ENCODE measurements around the gene MAPK4.

The MAPK4 gene

GRCh38 chr18:50666536-50666935 is 106.6 kb downstream of the MAPK4 start:
- Histone ChIP-seq H3K79me2 (ENCODE audit: insufficient read depth, low read length) (no peaks in the 10 kb centered on the region), H2AFZ (ENCODE audit: low read length) (no peak overlapping the region), H3K4me2 (ENCODE audit: low read depth, low read length, poor library complexity, severe bottlenecking) (no peak overlapping the region), H3K9ac (ENCODE audit: low read depth, low read length, poor library complexity, severe bottlenecking) (no peak overlapping the region), H3K4me1 (ENCODE audit: insufficient read depth, low read length, poor library complexity, severe bottlenecking) (no peaks in the 10 kb centered on the region), H3K4me3 (ENCODE audit: low read length, poor library complexity, severe bottlenecking) (no peak overlapping the region), H4K20me1 (ENCODE audit: insufficient read depth, low read length, poor library complexity, severe bottlenecking) (no peaks in the 10 kb centered on the region), H3K36me3 (ENCODE audit: insufficient read depth, low read length) (no peaks in the 10 kb centered on the region), H3K9me2 (replicated peaks; ENCODE audit: low read depth, low read length) (no peaks in the 10 kb centered on the region), H3K27me3 (ENCODE audit: insufficient read depth, low read length, poor library complexity, severe bottlenecking) (no peaks in the 10 kb centered on the region), H3F3A (ENCODE audit: low read depth) (no peaks in the 10 kb centered on the region), H3K9me3 (ENCODE audit: insufficient read depth, low read depth, low read length) (peaks cover 9% of the 10 kb centered on the region; the same call in 1 of the 2 replicates)
- no peak for TF ChIP-seq CTCF (conservative IDR thresholded peaks at IDR 0.05; ENCODE audit: low read length)
- no peak for TF ChIP-seq EZH2phosphoT487 (IDR thresholded peaks at IDR 0.05; ENCODE audit: borderline replicate concordance)

GRCh38 chr18:50671376-50671775 is 111.5 kb downstream of the MAPK4 start:
- no peak for TF ChIP-seq CTCF (conservative IDR thresholded peaks at IDR 0.05; ENCODE audit: low read length)
- TF ChIP-seq EZH2phosphoT487 (IDR thresholded peaks at IDR 0.05; ENCODE audit: borderline replicate concordance), result no peak
- peaks cover 4% of the 10 kb centered on the region; the same call in 1 of the 2 replicates for H3K9me3 ChIP-seq (ENCODE audit: insufficient read depth, low read depth, low read length)
- no peaks in the 10 kb centered on the region for H3K27me3 ChIP-seq (ENCODE audit: insufficient read depth, low read length, poor library complexity, severe bottlenecking)
- H2AFZ ChIP-seq (ENCODE audit: low read length), result no peak overlapping the region
- H3F3A ChIP-seq (ENCODE audit: low read depth), result no peaks in the 10 kb centered on the region
- no peak overlapping the region for H3K4me2 ChIP-seq (ENCODE audit: low read depth, low read length, poor library complexity, severe bottlenecking)
- no peaks in the 10 kb centered on the region for H3K36me3 ChIP-seq (ENCODE audit: insufficient read depth, low read length)
- no peaks in the 10 kb centered on the region for H3K4me1 ChIP-seq (ENCODE audit: insufficient read depth, low read length, poor library complexity, severe bottlenecking)
- H3K9me2 ChIP-seq (replicated peaks; ENCODE audit: low read depth, low read length), result no peaks in the 10 kb centered on the region
- H3K4me3 ChIP-seq (ENCODE audit: low read length, poor library complexity, severe bottlenecking), result no peak overlapping the region
- no peak overlapping the region for H3K9ac ChIP-seq (ENCODE audit: low read depth, low read length, poor library complexity, severe bottlenecking)
- no peaks in the 10 kb centered on the region for H3K79me2 ChIP-seq (ENCODE audit: insufficient read depth, low read length)
- H4K20me1 ChIP-seq (ENCODE audit: insufficient read depth, low read length, poor library complexity, severe bottlenecking), result no peaks in the 10 kb centered on the region

GRCh38 chr18:50674307-50674980 is 114.6 kb downstream of the MAPK4 start:
- Histone ChIP-seq H3K79me2 (ENCODE audit: insufficient read depth, low read length) (no peaks in the 10 kb centered on the region), H3K9me3 (ENCODE audit: insufficient read depth, low read depth, low read length) (no peaks in the 10 kb centered on the region; the same call in 1 of the 2 replicates), H3K27me3 (ENCODE audit: insufficient read depth, low read length, poor library complexity, severe bottlenecking) (no peaks in the 10 kb centered on the region), H2AFZ (ENCODE audit: low read length) (no peak overlapping the region), H3F3A (ENCODE audit: low read depth) (no peaks in the 10 kb centered on the region), H3K4me2 (ENCODE audit: low read depth, low read length, poor library complexity, severe bottlenecking) (no peak overlapping the region), H4K20me1 (ENCODE audit: insufficient read depth, low read length, poor library complexity, severe bottlenecking) (no peaks in the 10 kb centered on the region), H3K4me3 (ENCODE audit: low read length, poor library complexity, severe bottlenecking) (no peak overlapping the region), H3K36me3 (ENCODE audit: insufficient read depth, low read length) (no peaks in the 10 kb centered on the region), H3K9me2 (replicated peaks; ENCODE audit: low read depth, low read length) (no peaks in the 10 kb centered on the region), H3K4me1 (ENCODE audit: insufficient read depth, low read length, poor library complexity, severe bottlenecking) (no peaks in the 10 kb centered on the region), H3K9ac (ENCODE audit: low read depth, low read length, poor library complexity, severe bottlenecking) (no peak overlapping the region)
- no peak for TF ChIP-seq CTCF (conservative IDR thresholded peaks at IDR 0.05; ENCODE audit: low read length)
- no peak for TF ChIP-seq EZH2phosphoT487 (IDR thresholded peaks at IDR 0.05; ENCODE audit: borderline replicate concordance)
